Measurements from ENCODE around the gene RGL4. TPM values are rescaled to one million over a fixed set of nuclear protein-coding genes. Genes with fewer than 3 reads are reported as not detected.

Gene RGL4
- total RNA-seq, 4 donors from 2014 or later: 0.38 to 6.9 (median 1.3) TPM; not detected in 1

DNA sequence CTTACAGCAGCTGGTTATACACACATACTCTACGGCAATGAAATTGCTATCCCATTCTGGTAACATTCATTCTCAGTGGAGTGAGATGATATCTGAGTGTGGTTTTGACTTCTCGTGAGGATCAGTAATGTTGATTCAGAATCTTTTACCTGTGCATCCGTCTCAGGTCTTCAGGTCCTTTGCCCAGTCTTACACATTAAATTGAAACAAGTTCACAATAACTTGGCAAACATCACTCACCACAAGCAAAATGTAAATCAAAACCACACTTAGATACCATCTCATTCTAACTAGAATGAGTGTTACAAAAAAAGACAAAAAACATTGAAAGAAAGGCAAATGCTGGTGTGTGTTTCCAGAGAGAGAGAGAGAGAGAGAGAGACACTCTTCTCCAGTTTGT is 14.0 kb downstream of the RGL4 start:
- no peak for DNase-seq (ENCODE audit: low spot score)
- TF ChIP-seq, protein P1, sequence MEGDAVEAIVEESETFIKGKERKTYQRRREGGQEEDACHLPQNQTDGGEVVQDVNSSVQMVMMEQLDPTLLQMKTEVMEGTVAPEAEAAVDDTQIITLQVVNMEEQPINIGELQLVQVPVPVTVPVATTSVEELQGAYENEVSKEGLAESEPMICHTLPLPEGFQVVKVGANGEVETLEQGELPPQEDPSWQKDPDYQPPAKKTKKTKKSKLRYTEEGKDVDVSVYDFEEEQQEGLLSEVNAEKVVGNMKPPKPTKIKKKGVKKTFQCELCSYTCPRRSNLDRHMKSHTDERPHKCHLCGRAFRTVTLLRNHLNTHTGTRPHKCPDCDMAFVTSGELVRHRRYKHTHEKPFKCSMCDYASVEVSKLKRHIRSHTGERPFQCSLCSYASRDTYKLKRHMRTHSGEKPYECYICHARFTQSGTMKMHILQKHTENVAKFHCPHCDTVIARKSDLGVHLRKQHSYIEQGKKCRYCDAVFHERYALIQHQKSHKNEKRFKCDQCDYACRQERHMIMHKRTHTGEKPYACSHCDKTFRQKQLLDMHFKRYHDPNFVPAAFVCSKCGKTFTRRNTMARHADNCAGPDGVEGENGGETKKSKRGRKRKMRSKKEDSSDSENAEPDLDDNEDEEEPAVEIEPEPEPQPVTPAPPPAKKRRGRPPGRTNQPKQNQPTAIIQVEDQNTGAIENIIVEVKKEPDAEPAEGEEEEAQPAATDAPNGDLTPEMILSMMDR (IDR thresholded peaks at IDR 0.05): no peak
- ATAC-seq (ENCODE audit: low FRiP score): no peak

DNA sequence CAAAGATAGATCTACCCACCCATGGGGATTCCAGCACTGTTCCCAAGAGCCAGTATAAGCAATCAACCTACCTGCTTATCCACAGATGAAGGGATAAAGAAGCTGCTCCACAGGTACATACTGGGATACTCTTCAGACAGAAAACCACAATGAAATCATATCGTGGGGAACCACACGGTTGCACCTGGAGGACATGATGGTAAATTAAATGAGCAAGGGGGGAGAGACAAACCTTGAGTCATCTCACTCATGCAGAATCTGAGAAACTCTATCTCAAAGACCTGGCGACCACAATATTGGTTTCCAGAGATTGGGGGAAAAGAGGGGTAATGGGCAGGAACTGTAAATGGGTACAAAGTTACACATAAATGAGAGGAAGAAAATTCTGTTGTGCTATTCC is 14.5 kb downstream of the RGL4 start:
- DNase-seq (ENCODE audit: low spot score) (no peak), ATAC-seq (ENCODE audit: low FRiP score) (no peak)
- TF ChIP-seq, protein P1 (IDR thresholded peaks at IDR 0.05): no peak

DNA sequence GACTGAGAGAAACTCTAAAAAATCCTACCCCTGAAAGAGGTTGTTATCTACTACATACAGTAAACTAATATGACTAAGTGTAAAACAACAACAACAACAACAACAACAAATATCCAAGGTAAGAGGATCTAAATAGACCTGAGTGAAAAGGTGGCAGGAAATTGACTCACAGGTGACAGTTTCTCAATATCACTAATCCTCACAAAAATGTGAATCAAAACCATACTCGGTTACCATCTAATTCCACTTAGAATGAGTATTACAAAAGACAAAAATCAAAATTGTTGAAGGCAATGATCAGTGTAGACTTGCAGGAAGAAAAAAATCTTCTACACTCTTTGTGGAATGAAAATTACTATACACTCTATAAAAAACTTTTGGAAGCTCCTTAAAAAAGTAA is 17.5 kb downstream of the RGL4 start:
- DNase-seq (ENCODE audit: low spot score): no peak
- ATAC-seq (ENCODE audit: low FRiP score): no peak

DNA sequence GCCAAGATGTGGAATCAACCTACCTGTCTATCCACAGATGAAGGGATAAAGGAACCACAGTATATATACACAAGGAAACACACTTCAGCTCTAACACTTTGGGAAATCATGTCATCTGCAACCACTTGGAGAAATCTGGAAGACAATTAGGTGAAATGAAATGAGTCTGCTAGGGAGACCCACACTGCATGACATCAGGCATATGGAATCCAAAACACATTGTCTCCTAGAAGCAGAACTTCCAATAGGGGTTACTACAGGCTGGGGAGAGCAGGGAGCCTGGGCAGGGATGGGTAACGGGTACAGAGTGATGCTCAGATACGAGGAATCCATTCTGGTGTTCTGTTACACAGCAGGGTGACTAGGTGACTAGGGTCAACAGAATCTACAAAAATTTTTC is 18.3 kb downstream of the RGL4 start:
- TF ChIP-seq, protein P1 (IDR thresholded peaks at IDR 0.05): no peak
- ATAC-seq (ENCODE audit: low FRiP score) (no peak), DNase-seq (ENCODE audit: low spot score) (no peak)

More for the DNA sequence above, 17.5 kb downstream of the RGL4 start:
- TF ChIP-seq, protein P1 (IDR thresholded peaks at IDR 0.05): no peak

DNA sequence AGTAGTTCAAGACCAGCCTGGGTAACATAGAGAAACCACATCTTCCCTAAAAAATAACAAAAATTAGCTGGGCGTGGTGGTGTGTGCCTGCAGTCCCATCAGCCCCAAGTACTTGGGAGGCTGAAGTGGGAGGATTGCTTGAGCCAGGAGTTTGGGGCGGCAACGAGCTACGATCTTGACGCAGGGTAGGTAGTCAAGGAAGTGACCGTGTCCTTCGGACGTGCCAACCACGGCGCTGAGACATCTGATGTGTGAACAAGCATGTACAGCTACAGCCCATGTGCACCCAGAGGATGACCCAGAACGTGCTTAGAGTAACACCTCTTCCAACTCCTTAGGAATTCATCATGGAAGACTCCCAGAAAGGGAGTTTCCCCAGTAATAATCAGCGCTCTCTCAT is 21.4 kb downstream of the RGL4 start:
- ATAC-seq (ENCODE audit: low FRiP score): no peak
- no peak for DNase-seq (ENCODE audit: low spot score)
- TF ChIP-seq, protein P1 (IDR thresholded peaks at IDR 0.05): no peak

DNA sequence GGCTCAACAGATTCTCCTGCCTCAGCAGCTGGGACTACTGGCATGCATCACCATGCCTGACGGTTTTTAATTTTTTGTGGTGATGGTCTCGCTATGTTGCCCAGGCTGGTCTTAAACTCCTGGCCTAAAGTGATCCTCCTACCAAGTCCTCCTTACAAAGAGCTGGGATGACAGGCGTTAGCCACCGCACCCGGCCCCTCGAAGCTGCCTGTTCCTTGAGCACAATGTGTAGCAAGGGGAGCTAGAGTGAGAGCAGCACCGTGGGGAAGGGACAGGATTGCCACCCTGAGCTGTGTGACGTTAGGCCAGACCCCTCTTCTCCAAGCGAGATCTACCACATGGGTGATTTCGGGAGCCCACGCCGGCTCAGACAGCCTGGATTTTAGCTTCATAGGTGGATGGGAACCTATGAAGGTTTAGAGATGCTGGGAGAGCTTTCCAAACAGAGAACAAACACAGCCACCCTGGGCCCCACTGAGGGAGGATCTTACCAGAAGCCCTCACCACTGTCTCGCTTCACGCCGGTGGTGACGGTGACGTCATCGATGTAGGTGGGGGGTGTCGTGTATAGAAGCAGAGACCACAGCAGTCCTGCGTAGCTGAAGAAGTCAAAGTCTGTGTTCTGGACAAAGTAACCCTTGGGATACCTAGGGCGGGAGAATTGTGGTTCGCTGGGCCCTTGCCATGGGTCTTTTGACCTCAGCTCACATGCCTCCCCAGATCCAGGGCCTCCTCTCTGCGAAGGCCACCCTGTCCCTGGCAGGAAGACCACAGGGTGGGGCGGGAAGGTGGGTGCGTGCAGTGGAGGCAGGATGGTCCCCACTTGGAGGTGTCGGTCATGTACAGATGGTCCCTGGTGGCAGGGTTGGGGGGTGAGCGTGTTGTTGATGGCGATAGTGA is 23.1 kb downstream of the RGL4 start:
- no peak for ATAC-seq (ENCODE audit: low FRiP score)
- TF ChIP-seq, protein P1 (IDR thresholded peaks at IDR 0.05): no peak

More for the DNA sequence above, 23.1 kb downstream of the RGL4 start:
- no peak for DNase-seq (ENCODE audit: low spot score)

Measured in omental fat pad (tissue), 4 donors.